ENCODE measurements around the gene CFL2.
A peak's percentile ranks its signal among the peaks of the same experiment; 100 is the strongest.
"Not testable (repeated sequence)": the region's sequence is repeated elsewhere in the genome, so short reads cannot be mapped to it uniquely, and the experiment has no call there.

Gene CFL2

DNA sequence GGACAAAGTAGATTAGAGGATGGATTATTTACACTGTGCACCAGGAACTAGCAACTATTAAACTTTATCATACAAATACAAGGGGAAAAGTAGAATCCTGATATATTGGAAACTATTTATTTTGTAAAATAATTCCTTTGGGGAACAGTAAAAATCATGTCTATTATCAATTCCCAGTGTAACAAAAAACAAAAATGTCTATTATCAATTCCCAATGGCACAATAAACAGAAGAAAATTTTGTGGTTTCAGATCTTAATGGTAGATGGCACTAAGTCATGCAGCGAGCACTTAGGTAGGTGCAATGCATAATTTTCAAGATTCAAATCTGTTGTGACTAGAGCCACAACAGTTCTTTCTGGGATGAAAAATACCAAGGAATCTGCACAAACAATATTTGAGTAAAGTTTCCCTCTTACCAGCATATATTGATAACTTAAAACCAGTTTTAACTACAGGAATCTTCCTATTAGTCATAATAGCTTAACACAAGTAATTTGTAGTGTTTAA is 13.7 kb downstream of the CFL2 start:
- DNase-seq (no peak), ATAC-seq (replicated peaks) (no peak)
- Mint-ChIP-seq H3K4me3 (no peak overlapping the region), H3K27me3 (no peaks in the 10 kb centered on the region), H3K4me1 (ENCODE audit: low read depth in 2 of 2) (no peaks in the 10 kb centered on the region), H3K27ac (no peak overlapping the region), H3K9me3 (no peaks in the 10 kb centered on the region), H3K36me3 (ENCODE audit: insufficient read depth) (peaks cover 2% of the 10 kb centered on the region)

DNA sequence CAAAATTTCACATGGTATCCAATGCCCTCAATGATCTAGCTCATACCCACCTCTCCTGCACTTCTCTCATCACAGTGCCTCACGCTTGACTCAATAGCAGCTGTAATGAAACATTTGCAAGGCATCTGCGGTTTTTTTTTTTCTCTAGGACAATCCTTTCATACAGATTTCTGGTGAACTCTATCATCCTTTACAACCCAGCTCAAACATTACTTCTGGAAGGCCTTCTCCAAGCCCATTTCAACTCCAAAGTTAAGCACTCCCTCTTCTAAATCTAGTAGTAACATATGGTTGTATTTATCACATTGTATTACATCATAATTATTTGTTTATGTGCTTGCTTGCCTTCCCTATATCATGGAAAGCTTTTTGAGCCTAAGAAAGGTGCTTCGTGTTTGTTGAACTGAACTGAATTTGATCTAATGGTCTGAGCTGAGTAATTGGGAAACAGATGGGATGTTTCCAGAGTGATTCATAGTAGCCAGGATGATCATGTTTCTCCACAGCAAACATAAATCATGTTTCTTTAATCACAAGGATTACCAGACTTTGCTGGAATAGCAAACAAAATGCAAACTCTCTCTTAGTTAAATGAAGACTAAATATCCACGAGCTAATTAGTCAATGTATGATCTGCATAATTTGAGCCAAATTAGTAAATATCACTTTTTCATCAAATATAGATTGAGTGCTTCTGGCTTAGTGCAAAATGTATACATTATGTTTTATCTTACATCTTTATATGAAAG is 14.3 kb downstream of the CFL2 start:
- H3K9me3 Mint-ChIP-seq: no peaks in the 10 kb centered on the region
- H3K27me3 Mint-ChIP-seq: no peaks in the 10 kb centered on the region
- no peak overlapping the region for H3K4me3 Mint-ChIP-seq
- ATAC-seq (replicated peaks): no peak
- no peak for DNase-seq
- H3K4me1 Mint-ChIP-seq (ENCODE audit: low read depth in 2 of 2): no peaks in the 10 kb centered on the region
- no peak overlapping the region for H3K27ac Mint-ChIP-seq
- H3K36me3 Mint-ChIP-seq (ENCODE audit: insufficient read depth): no peaks in the 10 kb centered on the region

DNA sequence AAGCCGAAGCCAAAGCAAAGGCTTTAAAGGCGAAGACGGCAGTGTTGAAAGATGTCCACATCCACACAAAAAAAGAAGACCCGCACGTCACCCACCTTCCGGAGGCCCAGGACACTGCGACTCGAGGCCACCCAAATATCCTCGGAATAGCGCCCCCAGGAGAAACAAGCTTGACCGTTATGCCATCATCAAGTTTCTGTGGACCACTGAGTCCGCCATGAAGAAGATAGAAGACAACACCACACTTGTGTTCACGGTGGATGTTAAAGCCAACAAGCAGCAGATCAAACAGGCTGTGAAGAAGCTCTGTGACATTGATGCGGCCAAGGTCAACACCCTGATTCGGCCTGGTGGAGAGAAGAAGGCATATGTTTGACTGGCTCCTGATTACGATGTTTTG is 20.2 kb downstream of the CFL2 start:
- H3K36me3 Mint-ChIP-seq (ENCODE audit: insufficient read depth); H3K9me3 Mint-ChIP-seq; H3K27ac Mint-ChIP-seq; DNase-seq; H3K4me1 Mint-ChIP-seq (ENCODE audit: low read depth in 2 of 2); H3K27me3 Mint-ChIP-seq; ATAC-seq (replicated peaks); H3K4me3 Mint-ChIP-seq: not testable (repeated sequence)

DNA sequence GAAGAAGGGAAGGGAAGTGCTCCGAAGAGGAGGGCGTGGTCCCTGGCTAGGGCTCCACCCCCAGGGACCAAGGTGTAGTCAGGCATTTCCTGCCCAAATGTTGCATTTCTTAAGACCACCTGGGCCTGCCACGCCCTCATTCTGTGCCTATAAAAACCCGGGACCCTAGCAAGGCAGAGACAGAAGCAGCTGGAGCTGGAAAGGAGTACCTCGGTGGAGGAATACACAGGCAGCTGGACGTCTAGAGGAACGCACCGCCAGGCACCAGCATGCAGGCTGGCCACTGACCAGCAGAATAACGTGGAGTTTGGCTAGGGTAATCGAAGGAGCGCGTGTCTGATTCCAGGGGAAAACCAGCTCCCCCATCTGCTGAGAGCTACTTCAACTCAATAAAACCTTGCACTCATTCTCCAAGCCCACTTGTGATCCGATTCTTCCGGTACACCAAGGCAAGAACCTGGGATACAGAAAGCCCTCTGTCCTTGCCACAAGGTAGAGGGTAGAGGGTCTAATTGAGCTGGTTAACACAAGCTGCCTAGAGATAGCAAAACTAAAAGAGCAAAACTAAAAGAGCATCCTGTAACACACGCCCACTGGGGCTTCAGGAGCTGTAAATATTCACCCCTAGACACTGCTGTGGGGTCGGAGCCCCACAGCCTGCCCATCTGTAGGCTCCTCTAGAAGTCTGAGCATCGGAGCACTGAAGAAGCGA is 21.0 kb downstream of the CFL2 start:
- Mint-ChIP-seq H3K4me1 (ENCODE audit: low read depth in 2 of 2) (peaks cover 6 to 8% of the 10 kb centered on the region in 2 donors), H3K27me3 (peaks cover 0 to 6% of the 10 kb centered on the region in 2 donors), H3K36me3 (ENCODE audit: insufficient read depth) (no peaks in the 10 kb centered on the region), H3K27ac (peak overlapping the region in 1 of 2 donors; percentile 54), H3K4me3 (peak overlapping the region; percentile 44 to 46), H3K9me3 (no peaks in the 10 kb centered on the region)
- ATAC-seq (replicated peaks): no peak
- no peak for DNase-seq

DNA sequence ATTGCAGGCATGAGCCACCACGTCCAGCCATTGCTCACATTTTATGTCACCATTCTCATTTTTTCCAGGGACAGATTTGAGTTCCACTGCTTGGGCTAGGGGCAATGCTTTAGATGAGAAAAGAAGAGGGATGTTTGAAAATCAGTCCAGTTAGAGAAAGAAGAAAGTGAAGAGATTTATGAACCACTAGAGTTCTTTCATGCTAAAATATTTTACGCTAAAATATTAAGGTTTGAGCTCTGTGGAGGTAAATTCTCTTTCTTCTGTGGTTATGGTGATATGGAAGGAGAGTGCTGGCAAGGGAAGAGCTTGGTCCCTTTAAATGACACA is 21.5 kb downstream of the CFL2 start:
- Mint-ChIP-seq H3K27me3 (peaks cover 0 to 6% of the 10 kb centered on the region in 2 donors), H3K9me3 (no peaks in the 10 kb centered on the region), H3K4me1 (ENCODE audit: low read depth in 2 of 2) (peaks cover 6 to 8% of the 10 kb centered on the region in 2 donors), H3K36me3 (ENCODE audit: insufficient read depth) (no peaks in the 10 kb centered on the region), H3K4me3 (peak overlapping the region; percentile 44 to 46), H3K27ac (peak overlapping the region in 1 of 2 donors; percentile 54)
- no peak for ATAC-seq (replicated peaks)
- no peak for DNase-seq

DNA sequence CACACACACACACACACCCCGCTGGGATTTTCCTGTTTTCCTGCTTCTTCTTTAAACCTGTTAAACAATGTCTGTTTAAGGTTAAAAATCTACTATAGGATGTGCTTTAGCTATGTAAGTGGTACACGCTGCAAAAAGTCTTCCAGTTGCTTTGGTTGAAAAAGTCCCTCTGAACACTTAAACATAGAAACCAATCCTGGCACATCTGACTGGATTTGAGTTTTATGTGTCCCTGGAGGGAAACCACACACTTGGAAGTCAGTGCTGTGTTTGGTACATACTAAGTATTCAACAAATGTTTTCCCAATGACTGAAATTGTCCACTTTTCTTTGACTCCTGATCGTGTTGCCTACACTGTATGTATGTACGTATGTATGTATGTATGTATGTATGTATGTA is 22.0 kb downstream of the CFL2 start:
- no peak for DNase-seq
- Mint-ChIP-seq H3K27ac (peak overlapping the region in 1 of 2 donors; percentile 54), H3K27me3 (peaks cover 0 to 6% of the 10 kb centered on the region in 2 donors), H3K36me3 (ENCODE audit: insufficient read depth) (no peaks in the 10 kb centered on the region), H3K9me3 (no peaks in the 10 kb centered on the region), H3K4me1 (ENCODE audit: low read depth in 2 of 2) (peaks cover 6 to 8% of the 10 kb centered on the region in 2 donors), H3K4me3 (peak overlapping the region in 1 of 2 donors; percentile 46)
- ATAC-seq (replicated peaks): no peak

DNA sequence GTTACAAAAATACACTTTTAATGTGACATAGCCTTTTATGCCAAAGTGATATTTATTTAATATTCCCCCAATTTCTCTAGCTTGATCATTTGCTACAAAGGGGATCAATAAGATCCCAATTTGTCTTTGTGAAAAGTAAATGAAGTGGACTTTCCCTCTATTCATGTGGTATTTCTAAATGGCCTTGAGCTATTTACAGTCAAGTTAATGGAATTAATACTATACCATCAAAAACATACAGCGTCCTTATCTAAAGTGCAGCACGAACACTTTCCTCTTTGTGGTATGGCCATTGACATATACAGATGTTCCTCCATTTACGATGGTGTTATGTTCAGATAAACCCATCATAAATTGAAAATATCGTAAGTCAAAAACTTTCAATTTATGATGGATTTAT is 23.2 kb downstream of the CFL2 start:
- Mint-ChIP-seq H3K27ac (no peak overlapping the region), H3K4me3 (no peak overlapping the region), H3K9me3 (no peaks in the 10 kb centered on the region), H3K36me3 (ENCODE audit: insufficient read depth) (no peaks in the 10 kb centered on the region), H3K4me1 (ENCODE audit: low read depth in 2 of 2) (peaks cover 6 to 8% of the 10 kb centered on the region in 2 donors), H3K27me3 (peaks cover 5 to 7% of the 10 kb centered on the region in 2 donors)
- DNase-seq (no peak), ATAC-seq (replicated peaks) (no peak)

DNA sequence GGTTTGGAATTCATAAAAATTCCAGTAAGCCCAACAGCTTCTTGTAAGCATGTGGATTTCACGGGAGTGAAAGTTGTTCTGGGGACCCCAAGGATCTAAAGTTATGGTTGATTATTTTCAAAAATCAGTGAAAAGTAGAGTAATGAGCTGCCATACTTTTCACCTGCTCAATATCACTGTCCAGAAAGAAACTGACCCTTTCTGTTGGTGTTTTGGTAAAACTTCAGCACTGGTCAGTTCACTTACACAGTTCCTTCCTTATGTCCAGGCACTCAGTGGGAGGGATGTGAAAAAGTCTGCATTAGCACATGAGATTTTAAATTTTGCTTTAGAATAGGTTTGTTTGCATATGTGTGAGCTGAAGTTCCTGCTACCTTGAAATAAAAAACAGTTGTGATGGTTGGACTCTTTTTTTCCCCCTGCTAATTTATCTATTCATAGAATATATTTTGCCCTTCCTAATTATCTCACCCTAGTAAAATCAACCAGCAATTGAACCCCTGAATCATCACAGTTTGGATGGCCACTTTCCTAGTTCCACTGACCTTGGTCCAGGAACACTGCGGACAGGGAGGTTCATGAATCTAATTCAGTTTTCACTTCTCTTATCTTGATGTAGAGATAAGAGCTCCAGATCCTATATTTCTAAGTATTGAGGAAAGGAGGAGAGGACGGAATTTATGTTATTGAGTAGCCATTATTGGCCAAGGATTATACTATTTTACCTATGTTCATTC is 25.8 kb downstream of the CFL2 start:
- Mint-ChIP-seq H3K9me3 (no peaks in the 10 kb centered on the region), H3K4me3 (no peak overlapping the region), H3K4me1 (ENCODE audit: low read depth in 2 of 2) (peaks cover 6 to 8% of the 10 kb centered on the region in 2 donors), H3K36me3 (ENCODE audit: insufficient read depth) (no peaks in the 10 kb centered on the region), H3K27me3 (peaks cover 14 to 21% of the 10 kb centered on the region in 2 donors), H3K27ac (no peak overlapping the region)
- ATAC-seq (replicated peaks) (no peak), DNase-seq (no peak)

DNA sequence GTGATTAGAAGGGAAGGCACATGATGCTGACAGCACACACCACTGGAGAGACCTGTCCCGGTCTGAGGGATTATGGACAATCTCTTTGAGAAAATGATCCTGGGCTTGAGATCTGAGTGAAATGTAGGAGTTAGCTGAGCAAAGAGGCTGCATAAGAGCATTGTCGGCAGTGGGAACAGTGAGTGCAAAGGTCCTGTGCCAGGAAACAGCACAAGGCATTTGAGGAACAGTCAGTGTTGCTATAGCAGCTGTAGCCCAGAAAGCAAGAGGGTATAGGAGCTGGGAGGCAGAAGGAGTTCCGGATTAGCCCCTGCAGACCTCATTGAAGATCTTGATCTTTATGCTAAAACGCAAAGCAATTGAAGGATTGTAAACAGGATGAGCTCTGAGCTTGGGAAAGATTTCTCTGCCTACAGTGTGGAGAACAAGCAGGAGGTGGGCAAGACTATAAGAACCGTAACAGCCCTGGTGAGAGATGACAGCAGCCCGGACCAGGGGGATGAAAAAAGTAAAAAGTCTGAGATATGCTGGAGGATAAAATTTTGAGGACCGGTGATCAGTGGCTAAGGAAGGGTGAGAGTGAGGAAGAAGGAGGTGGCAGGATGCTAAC is 28.5 kb downstream of the CFL2 start:
- no peaks in the 10 kb centered on the region for H3K9me3 Mint-ChIP-seq
- H3K4me1 Mint-ChIP-seq (ENCODE audit: low read depth in 2 of 2): no peaks in the 10 kb centered on the region
- no peak overlapping the region for H3K4me3 Mint-ChIP-seq
- H3K27me3 Mint-ChIP-seq: peaks cover 14 to 21% of the 10 kb centered on the region in 2 donors
- ATAC-seq (replicated peaks): no peak
- no peaks in the 10 kb centered on the region for H3K36me3 Mint-ChIP-seq (ENCODE audit: insufficient read depth)
- no peak overlapping the region for H3K27ac Mint-ChIP-seq
- no peak for DNase-seq

DNA sequence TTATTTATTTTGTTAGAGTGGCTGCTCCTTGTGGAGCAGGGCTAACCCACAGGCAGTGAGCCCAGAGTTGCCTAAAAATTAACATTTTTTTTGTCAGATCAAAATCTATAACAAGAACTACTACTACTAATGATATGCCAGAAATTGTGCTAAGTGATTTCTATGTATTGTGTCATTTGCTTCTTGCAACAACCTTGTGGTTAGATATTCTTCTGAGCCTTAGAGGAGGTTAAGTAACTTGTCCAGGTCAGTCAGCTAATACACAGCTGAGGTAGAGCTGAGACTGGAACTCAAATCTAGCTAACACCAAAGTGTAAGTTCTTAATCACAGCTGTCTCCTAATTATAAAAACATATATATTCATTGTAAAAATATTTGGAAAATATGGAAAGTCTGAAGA is 29.8 kb downstream of the CFL2 start:
- H3K4me1 Mint-ChIP-seq (ENCODE audit: low read depth in 2 of 2): no peaks in the 10 kb centered on the region
- no peak for DNase-seq

DNA sequence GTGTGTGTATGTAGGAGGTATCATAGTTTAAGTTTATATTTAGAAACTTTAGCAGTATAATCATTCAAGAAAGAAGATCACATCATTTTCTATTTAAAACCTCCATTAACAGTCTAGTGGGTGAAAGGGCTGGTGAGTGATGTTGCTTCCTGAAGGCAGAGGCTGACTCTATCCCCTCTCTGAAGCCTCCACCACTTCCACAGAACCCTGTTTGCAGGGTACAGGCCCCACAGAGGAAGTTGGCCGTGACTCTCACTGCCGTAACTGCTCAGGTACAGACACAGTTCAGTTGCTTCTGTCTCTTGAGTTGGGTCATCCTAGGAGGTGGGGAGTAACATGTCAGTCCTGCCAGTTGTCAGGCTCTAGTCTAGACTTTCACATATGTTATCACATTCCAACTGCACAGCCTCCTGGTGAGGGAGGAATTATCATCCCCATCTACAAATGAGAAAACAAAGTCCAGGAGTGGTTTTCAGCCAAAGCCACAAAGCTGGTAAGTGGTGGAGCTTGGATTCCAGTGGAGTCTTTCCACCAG is 31.5 kb downstream of the CFL2 start:
- no peak for DNase-seq

More for the DNA sequence above, 29.8 kb downstream of the CFL2 start:
- Mint-ChIP-seq H3K27me3 (peaks cover 14 to 21% of the 10 kb centered on the region in 2 donors), H3K27ac (no peak overlapping the region), H3K4me3 (no peak overlapping the region), H3K9me3 (no peaks in the 10 kb centered on the region), H3K36me3 (ENCODE audit: insufficient read depth) (no peaks in the 10 kb centered on the region)
- ATAC-seq (replicated peaks): no peak

DNA sequence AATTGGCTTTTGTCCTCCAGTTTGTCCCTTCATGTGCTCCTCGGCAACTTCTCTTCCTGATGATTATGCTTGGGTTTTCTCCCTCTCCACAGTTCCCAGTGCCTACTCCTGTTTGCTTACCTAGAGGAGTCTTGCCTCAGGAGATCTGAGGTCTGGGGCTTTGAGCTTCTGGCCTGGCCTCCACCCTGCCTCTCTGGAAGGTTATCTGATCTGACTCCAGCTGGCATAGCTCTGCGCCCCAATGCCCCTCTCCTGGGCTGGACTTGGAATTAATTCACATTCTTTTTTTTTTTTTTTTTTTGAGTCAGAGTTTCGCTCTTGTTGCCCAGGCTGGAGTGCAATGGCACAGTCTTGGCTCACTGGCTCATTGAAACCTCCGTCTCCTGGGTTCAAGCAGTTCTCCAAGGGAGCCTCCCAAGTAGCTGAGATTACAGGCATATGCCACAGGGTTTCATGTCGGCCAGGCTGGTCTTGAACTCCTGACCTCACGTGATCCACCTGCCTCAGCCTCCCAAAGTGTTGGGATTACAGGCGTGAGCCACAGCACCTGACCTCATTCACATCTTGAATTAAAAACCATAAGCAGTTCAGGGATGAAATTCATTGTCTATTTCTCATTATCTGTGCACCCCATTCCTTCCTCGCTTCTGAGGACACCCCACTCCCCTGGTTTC is 33.5 kb downstream of the CFL2 start:
- H3K27me3 Mint-ChIP-seq: peaks cover 7 to 11% of the 10 kb centered on the region in 2 donors
- no peak overlapping the region for H3K27ac Mint-ChIP-seq
- no peak overlapping the region for H3K4me3 Mint-ChIP-seq
- ATAC-seq (replicated peaks): no peak
- no peak for DNase-seq
- no peaks in the 10 kb centered on the region for H3K4me1 Mint-ChIP-seq (ENCODE audit: low read depth in 2 of 2)
- H3K9me3 Mint-ChIP-seq: no peaks in the 10 kb centered on the region
- H3K36me3 Mint-ChIP-seq (ENCODE audit: insufficient read depth): no peaks in the 10 kb centered on the region

More for the DNA sequence above, 31.5 kb downstream of the CFL2 start:
- peaks cover 14 to 15% of the 10 kb centered on the region in 2 donors for H3K27me3 Mint-ChIP-seq
- ATAC-seq (replicated peaks): no peak
- H3K27ac Mint-ChIP-seq: no peak overlapping the region
- no peaks in the 10 kb centered on the region for H3K36me3 Mint-ChIP-seq (ENCODE audit: insufficient read depth)
- H3K9me3 Mint-ChIP-seq: no peaks in the 10 kb centered on the region
- no peaks in the 10 kb centered on the region for H3K4me1 Mint-ChIP-seq (ENCODE audit: low read depth in 2 of 2)
- H3K4me3 Mint-ChIP-seq: no peak overlapping the region
